Heart right ventricle (tissue), 16 donors: ENCODE measurements around the gene ROPN1. TPM values are rescaled to one million over a fixed set of nuclear protein-coding genes. Genes with fewer than 3 reads are reported as not detected.

Experiments
- ATAC-seq, 8 donors: fragments of 200-7000 bp; cut with Tn5 transposase; one replicate each; pipeline ENCODE4 v1.9.1; 2020; ENCODE audit warnings: mild to moderate bottlenecking in 8 of 8, moderate library complexity in 8 of 8, moderate number of reproducible peaks in 1 of 8
- DNase-seq, 2 donors: peaks; one replicate each; pipeline ENCODE4 v3.0.0-alpha.2; 2020
- H3K27ac ChIP-seq, 10 donors: fragments of 200-600 bp; sonication (generic) in 2 of 10; one replicate each; pipeline versions ENCODE4 v1.5.0 to v1.8.0; 2020 to 2022; ENCODE audit warnings: mild to moderate bottlenecking in 3 of 10
- H3K27me3 ChIP-seq, 7 donors: fragments of 200-600 bp; one replicate each; pipeline ENCODE4 v1.8.0; 2021 to 2022; ENCODE audit warnings: mild to moderate bottlenecking in 2 of 7
- H3K36me3 ChIP-seq, 9 donors: fragments of 200-600 bp; sonication (generic) in 1 of 9; one replicate each; pipeline versions ENCODE4 v1.5.0 to v1.8.0; 2020 to 2022; ENCODE audit warnings: mild to moderate bottlenecking in 2 of 9
- H3K4me1 ChIP-seq, 9 donors: fragments of 200-600 bp; sonication (generic) in 1 of 9; one replicate each; pipeline versions ENCODE4 v1.5.0 to v1.8.0; 2020 to 2022; ENCODE audit warnings: mild to moderate bottlenecking in 4 of 9
- H3K4me3 ChIP-seq, 10 donors: fragments of 200-600 bp; sonication (generic) in 2 of 10; one replicate each; pipeline versions ENCODE4 v1.5.0 to v1.8.0; 2020 to 2022; ENCODE audit warnings: mild to moderate bottlenecking in 7 of 10, moderate library complexity in 2 of 10
- H3K9me3 ChIP-seq, 11 donors: fragments of 200-600 bp in 10 of 11; sonication (generic) in 2 of 11; one replicate each; pipeline versions ENCODE4 v1.5.0 to v1.8.0; 2013 to 2022; ENCODE audit warnings: mild to moderate bottlenecking in 2 of 11, control low read depth in 1 of 11, moderate library complexity in 1 of 11
- WGBS, 2 donors: extraction: QIAGEN DNeasy Blood & Tissue Kit; methylation state at CpG; one replicate each; pipeline ENCODE4 v1.1.7; 2013; ENCODE audit warnings: inconsistent platforms in 1 of 2; 5-methylcytosine and 5-hydroxymethylcytosine counted together
- intact Hi-C, 10 donors: fragments of 100-400 bp; cut with DNase I; formaldehyde crosslinking; loops; one replicate each; pipeline versions ENCODE4 v1.11.1 to v1.14.2; 2022
- polyA plus RNA-seq, 2 donors: library from polyadenylated mRNA; stranded (reverse); fragments of 200-250 nt; gene quantifications; one replicate each; pipeline ENCODE4 v1.2.3, GENCODE V29; 2013
- total RNA-seq, 10 donors: library from RNA; stranded (reverse); fragmentation: NEBNext Ultra II Directional in 3 of 10; extraction: Animal tissue kit (Norgen Biotek cat#: 25700) in 3 of 10; gene quantifications; one replicate each; pipeline versions ENCODE4 v1.2.1 to v1.2.4, GENCODE V29; 2021 to 2023
- TF ChIP-seq, protein P1 (sequence below), 9 donors: fragments of 200-600 bp; sonication (generic) in 2 of 9; IDR thresholded peaks; one replicate each; pipeline versions ENCODE4 v1.5.0 to v1.8.0; 2021 to 2022; ENCODE audit warnings: antibody characterized with exemption in 9 of 9, mild to moderate bottlenecking in 5 of 9, moderate library complexity in 1 of 9
- donor health status: Arrhythmogenic right ventricular cardiomyopathy.
- donor health status: ischemic (EF 13 %, LVEDD 7.1; RV severe dilation, severe dysfunction).
- donor health status: healthy with polysubstance abuse.
- donor health status: DM: no; HTN: yes; CAD: no.
- donor health status: DM: no; HTN: no; CAD: no.
- donor health status: ischemic (EF 25% LVEDD 6.9; RV normal size, moderate dysfunction).
- donor health status: ischemic (EF 25% LVEDD 5.7; RV mildly dilated, moderate dysfunction).
- donor health status: healthy.
- donor health status: DM: yes; HTN: yes; CAD: no.
- donor health status: Ischemic cardiomyopathy.
- donor health status: ischemic (EF 35%, LVEDD 5.7; RV mildly dilated, moderate dysfunction).
- donor health status: nonischemic (EF 11% LVEDD 7.7; RV severe dilation, severe dysfunction).
- donor health status: DM: yes; HTN: yes; CAD: no.
- donor health status: PGD.
- donor health status: ischemic (EF 29% LVEDD 5.4; RV normal size, mild dysfunction).
- donor health status: nonischemic (EF 23%, LVEDD 6.1; RV moderate dilation, normal function).

Gene ROPN1
- total and polyA plus RNA-seq, 12 donors: 0.28 to 2.0 (median 0.42) TPM; not detected in 5

DNA sequence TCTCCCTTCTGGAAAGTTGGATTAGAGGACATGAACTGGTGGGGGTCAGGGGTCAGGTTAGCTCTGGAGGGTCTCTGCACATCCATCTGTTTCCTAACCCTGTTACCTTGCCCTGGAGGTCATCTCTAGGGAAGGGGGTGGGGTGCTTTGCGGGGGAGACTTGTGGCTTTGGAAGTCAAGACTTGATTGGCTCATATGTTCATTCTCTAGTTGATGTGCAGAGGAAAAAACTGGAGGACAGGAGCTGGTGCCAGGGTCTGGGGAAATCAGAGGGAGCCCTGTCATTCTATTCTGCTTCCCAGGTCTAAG, 42.9 kb upstream of the ROPN1 start:
- Histone ChIP-seq H3K27ac (no peak overlapping the region), H3K27me3 (peaks cover 0 to 67% (median 0%) of the 10 kb centered on the region in 7 donors), H3K4me1 (peaks cover 0 to 29% (median 18%) of the 10 kb centered on the region in 9 donors), H3K36me3 (no peaks in the 10 kb centered on the region), H3K4me3 (peak overlapping the region; percentile 69 to 96 (median 92)), H3K9me3 (peaks cover 0 to 11% (median 0%) of the 10 kb centered on the region in 11 donors)
- intact Hi-C loops: loop anchor here in 8 of 10 donors (5.0 kb wide), 4 partner anchors 43 to 248 kb away; no protein-coding TSS in a partner anchor
- DNase-seq (no peak), ATAC-seq (no peak)
- 58 to 59% methylated on average over 1 of the region's 1 CpG for WGBS, 2 donors
- TF ChIP-seq, protein P1, sequence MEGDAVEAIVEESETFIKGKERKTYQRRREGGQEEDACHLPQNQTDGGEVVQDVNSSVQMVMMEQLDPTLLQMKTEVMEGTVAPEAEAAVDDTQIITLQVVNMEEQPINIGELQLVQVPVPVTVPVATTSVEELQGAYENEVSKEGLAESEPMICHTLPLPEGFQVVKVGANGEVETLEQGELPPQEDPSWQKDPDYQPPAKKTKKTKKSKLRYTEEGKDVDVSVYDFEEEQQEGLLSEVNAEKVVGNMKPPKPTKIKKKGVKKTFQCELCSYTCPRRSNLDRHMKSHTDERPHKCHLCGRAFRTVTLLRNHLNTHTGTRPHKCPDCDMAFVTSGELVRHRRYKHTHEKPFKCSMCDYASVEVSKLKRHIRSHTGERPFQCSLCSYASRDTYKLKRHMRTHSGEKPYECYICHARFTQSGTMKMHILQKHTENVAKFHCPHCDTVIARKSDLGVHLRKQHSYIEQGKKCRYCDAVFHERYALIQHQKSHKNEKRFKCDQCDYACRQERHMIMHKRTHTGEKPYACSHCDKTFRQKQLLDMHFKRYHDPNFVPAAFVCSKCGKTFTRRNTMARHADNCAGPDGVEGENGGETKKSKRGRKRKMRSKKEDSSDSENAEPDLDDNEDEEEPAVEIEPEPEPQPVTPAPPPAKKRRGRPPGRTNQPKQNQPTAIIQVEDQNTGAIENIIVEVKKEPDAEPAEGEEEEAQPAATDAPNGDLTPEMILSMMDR (IDR thresholded peaks at IDR 0.05): no peak

GRCh38 chr3:124034016-124034843, 42.3 kb upstream of the ROPN1 start:
- Histone ChIP-seq H3K27me3 (peaks cover 0 to 73% (median 0%) of the 10 kb centered on the region in 7 donors), H3K36me3 (no peaks in the 10 kb centered on the region), H3K9me3 (peaks cover 0 to 11% (median 0%) of the 10 kb centered on the region in 11 donors), H3K4me1 (peaks cover 0 to 29% (median 18%) of the 10 kb centered on the region in 9 donors), H3K4me3 (peak overlapping the region; percentile 69 to 96 (median 92)), H3K27ac (peak overlapping the region in 9 of 10 donors; percentile 87 to 97 (median 92))
- TF ChIP-seq, protein P1 (IDR thresholded peaks at IDR 0.05): no peak
- 6 to 9% methylated on average over 45 to 47 of the region's 47 CpGs for WGBS, 2 donors
- intact Hi-C loops: loop anchor here in 8 of 10 donors (5.0 kb wide), 4 partner anchors 43 to 248 kb away; no protein-coding TSS in a partner anchor
- peak in 5 of 8 donors; percentile 13 to 51 (median 19) for ATAC-seq
- DNase-seq: peak; percentile 10 to 31

- WGBS, 2 donors: 0 to 1% methylated on average over 53 to 63 of the region's 63 CpGs
- TF ChIP-seq, protein P1 (IDR thresholded peaks at IDR 0.05): peak in 4 of 9 donors; percentile 2 to 48 (median 22)
- intact Hi-C loops: loop anchor here in 9 of 10 donors (1.0 to 5.0 kb wide), 6 partner anchors 44 to 249 kb away; no protein-coding TSS in a partner anchor
- Histone ChIP-seq H3K27me3 (peaks cover 0 to 79% (median 0%) of the 10 kb centered on the region in 7 donors), H3K27ac (peak within 1 kb of the TSS; percentile 87 to 97 (median 92)), H3K36me3 (no peaks in the 10 kb centered on the region), H3K4me1 (peaks cover 0 to 29% (median 18%) of the 10 kb centered on the region in 9 donors), H3K9me3 (peaks cover 0 to 7% (median 0%) of the 10 kb centered on the region in 11 donors), H3K4me3 (peak within 1 kb of the TSS; percentile 69 to 96 (median 92))
- peak in 7 of 8 donors; percentile 4 to 55 (median 24) for ATAC-seq
- DNase-seq: peak in 1 of 2 donors; percentile 27
These were observed 41.6 kb upstream of the ROPN1 start, which contains the start of gene KALRN for GRCh38 chr3:124033360-124034015. Gene KALRN, plus strand, starts transcription at chr3:124033369.

GRCh38 chr3:124032881-124033359, 41.0 kb upstream of the ROPN1 start:
- H3K4me3 ChIP-seq: peak overlapping the region; percentile 69 to 96 (median 92)
- H3K9me3 ChIP-seq: peaks cover 0 to 2% (median 0%) of the 10 kb centered on the region in 11 donors
- H3K4me1 ChIP-seq: peaks cover 0 to 27% (median 18%) of the 10 kb centered on the region in 9 donors
- no peaks in the 10 kb centered on the region for H3K36me3 ChIP-seq
- intact Hi-C loops: loop anchor here in 9 of 10 donors (1.0 to 5.0 kb wide), 6 partner anchors 44 to 249 kb away; no protein-coding TSS in a partner anchor
- TF ChIP-seq, protein P1 (IDR thresholded peaks at IDR 0.05): peak; percentile 62 to 86 (median 82)
- H3K27me3 ChIP-seq: peaks cover 0 to 85% (median 0%) of the 10 kb centered on the region in 7 donors
- 1% methylated on average over 40 to 48 of the region's 48 CpGs for WGBS, 2 donors
- DNase-seq: peak; percentile 88 to 90
- H3K27ac ChIP-seq: peak overlapping the region; percentile 87 to 97 (median 92)
- peak; percentile 91 to 96 (median 95) for ATAC-seq
